CD4-positive, CD25-positive, alpha-beta regulatory T cell (primary cell): ENCODE results near the gene PLA2G4F. TPM values are rescaled to one million over a fixed set of nuclear protein-coding genes. Genes with fewer than 3 reads are reported as not detected.

Experiments used
- ATAC-seq, 2 donors: fragments of 150-1000 bp; cut with Tn5 transposase; one replicate each; pipeline ENCODE4 v1.10.0; 2021; ENCODE audit warnings: low read depth in 2 of 2, moderate number of reproducible peaks in 2 of 2, moderate library complexity in 1 of 2
- DNase-seq, 3 donors: peaks; one replicate each; pipeline versions ENCODE4 v3.0.0 to v3.0.0-alpha.2; 2012 to 2022; ENCODE audit warnings: mixed read lengths in 1 of 3
- H3K27ac ChIP-seq: one replicate; pipeline ENCODE4 v1.7.0; 2013; ENCODE audit warnings: mild to moderate bottlenecking, low read length; ENCODE audit not compliant: insufficient read depth, poor library complexity, severe bottlenecking
- H3K27me3 ChIP-seq: one replicate; pipeline ENCODE4 v1.7.0; 2013; ENCODE audit warnings: low read length; ENCODE audit not compliant: control insufficient read depth, insufficient read depth
- H3K36me3 ChIP-seq: one replicate; pipeline ENCODE4 v1.7.0; 2013; ENCODE audit warnings: mild to moderate bottlenecking, low read length, moderate library complexity; ENCODE audit not compliant: control insufficient read depth, insufficient read depth
- H3K4me1 ChIP-seq: 2 replicates; pipeline ENCODE4 v1.7.0; 2013; ENCODE audit warnings: mild to moderate bottlenecking, low read length; ENCODE audit not compliant: insufficient read depth, control insufficient read depth, poor library complexity, severe bottlenecking
- H3K4me3 ChIP-seq: one replicate; pipeline ENCODE4 v1.7.0; 2013; ENCODE audit warnings: low read depth, mild to moderate bottlenecking, low read length, moderate library complexity
- H3K9me3 ChIP-seq, 2 experiments: 1 replicate in 1 of 2; 2 replicates in 1 of 2; pipeline ENCODE4 v1.7.0; 2013; ENCODE audit warnings: low read length in 2 of 2, mild to moderate bottlenecking in 1 of 2, moderate library complexity in 1 of 2; ENCODE audit not compliant: control insufficient read depth in 2 of 2
- H3K27ac Mint-ChIP-seq, 3 donors: one replicate each; pipeline ENCODE4 v1.8.0; 2020 to 2022; ENCODE audit warnings: mild to moderate bottlenecking in 3 of 3, mixed read lengths in 3 of 3, moderate library complexity in 2 of 3
- H3K27me3 Mint-ChIP-seq: one replicate; pipeline ENCODE4 v1.8.0; 2022; ENCODE audit warnings: mild to moderate bottlenecking, mixed read lengths
- H3K36me3 Mint-ChIP-seq: one replicate; pipeline ENCODE4 v1.8.0; 2020; ENCODE audit warnings: mixed read lengths
- H3K4me1 Mint-ChIP-seq, 4 donors: one replicate each; pipeline ENCODE4 v1.8.0; 2020 to 2022; ENCODE audit warnings: mixed read lengths in 4 of 4, mild to moderate bottlenecking in 1 of 4
- H3K4me3 Mint-ChIP-seq, 4 donors: one replicate each; pipeline ENCODE4 v1.8.0; 2020 to 2022; ENCODE audit warnings: mild to moderate bottlenecking in 4 of 4, mixed read lengths in 4 of 4, moderate library complexity in 3 of 4
- H3K9me3 Mint-ChIP-seq, 7 donors: one replicate each; pipeline ENCODE4 v1.8.0; 2020 to 2022; ENCODE audit warnings: mixed read lengths in 7 of 7, mild to moderate bottlenecking in 3 of 7, moderate library complexity in 2 of 7
- polyA plus RNA-seq, 4 donors: library from polyadenylated mRNA; unstranded; fragments of 300-500 nt; fragmentation: Illumina TruSeq; gene quantifications; one replicate each; pipeline ENCODE4 v1.2.3, GENCODE V29; 2021
- total RNA-seq: library from RNA; stranded (reverse); gene quantifications from one replicate; pipeline ENCODE4 v1.2.3, GENCODE V29; 2022

The PLA2G4F gene, protein sequence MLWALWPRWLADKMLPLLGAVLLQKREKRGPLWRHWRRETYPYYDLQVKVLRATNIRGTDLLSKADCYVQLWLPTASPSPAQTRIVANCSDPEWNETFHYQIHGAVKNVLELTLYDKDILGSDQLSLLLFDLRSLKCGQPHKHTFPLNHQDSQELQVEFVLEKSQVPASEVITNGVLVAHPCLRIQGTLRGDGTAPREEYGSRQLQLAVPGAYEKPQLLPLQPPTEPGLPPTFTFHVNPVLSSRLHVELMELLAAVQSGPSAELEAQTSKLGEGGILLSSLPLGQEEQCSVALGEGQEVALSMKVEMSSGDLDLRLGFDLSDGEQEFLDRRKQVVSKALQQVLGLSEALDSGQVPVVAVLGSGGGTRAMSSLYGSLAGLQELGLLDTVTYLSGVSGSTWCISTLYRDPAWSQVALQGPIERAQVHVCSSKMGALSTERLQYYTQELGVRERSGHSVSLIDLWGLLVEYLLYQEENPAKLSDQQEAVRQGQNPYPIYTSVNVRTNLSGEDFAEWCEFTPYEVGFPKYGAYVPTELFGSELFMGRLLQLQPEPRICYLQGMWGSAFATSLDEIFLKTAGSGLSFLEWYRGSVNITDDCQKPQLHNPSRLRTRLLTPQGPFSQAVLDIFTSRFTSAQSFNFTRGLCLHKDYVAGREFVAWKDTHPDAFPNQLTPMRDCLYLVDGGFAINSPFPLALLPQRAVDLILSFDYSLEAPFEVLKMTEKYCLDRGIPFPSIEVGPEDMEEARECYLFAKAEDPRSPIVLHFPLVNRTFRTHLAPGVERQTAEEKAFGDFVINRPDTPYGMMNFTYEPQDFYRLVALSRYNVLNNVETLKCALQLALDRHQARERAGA
- total RNA-seq = not detected
- not detected for polyA plus RNA-seq

DNA sequence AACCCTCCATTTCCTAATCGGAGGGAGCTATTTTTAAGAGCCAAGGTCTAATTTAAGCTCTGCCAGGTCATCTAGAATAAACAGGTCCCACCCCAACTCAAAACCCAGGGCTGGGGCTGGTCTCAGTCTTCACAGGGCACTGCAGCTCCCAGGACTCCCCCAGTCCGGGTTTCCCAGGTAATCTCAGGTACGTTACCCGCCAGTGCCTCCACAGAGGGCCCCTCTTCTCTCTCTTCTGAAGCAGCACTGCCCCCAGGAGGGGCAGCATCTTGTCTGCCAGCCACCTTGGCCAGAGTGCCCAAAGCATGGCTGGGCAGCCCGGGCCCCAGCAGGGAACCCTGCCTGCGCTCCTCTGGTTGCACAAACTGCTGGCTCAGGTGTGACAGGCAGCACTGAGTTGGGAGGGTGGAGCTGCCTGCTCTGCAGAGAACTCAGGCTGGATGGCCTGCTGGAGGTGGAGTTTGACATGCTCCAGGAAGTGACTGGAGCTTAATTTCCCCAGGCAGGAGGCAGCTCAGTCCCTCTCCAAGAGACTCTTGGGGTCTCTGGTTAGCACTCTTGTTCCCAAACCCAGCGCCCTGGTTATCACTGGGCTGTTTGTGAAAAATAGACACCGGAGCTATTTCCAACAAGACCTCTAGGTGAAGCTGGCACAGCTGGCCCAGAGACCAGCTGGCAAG, at the start of gene PLA2G4F:
Gene PLA2G4F, minus strand, starts transcription at position 394 of the 680 bp plus-strand sequence. Its CDS starts 87 bp downstream, at position 307.
- Histone ChIP-seq H3K4me3 (no peak within 1 kb of the TSS), H3K4me1 (no peaks in the 10 kb centered on the region), H3K27me3 (no peaks in the 10 kb centered on the region), H3K27ac (no peak within 1 kb of the TSS), H3K9me3 (no peaks in the 10 kb centered on the region), H3K36me3 (peaks cover 26% of the 10 kb centered on the region)
- Mint-ChIP-seq H3K27me3 (no peaks in the 10 kb centered on the region), H3K27ac (no peak within 1 kb of the TSS), H3K36me3 (peaks cover 11% of the 10 kb centered on the region), H3K9me3 (no peaks in the 10 kb centered on the region), H3K4me1 (no peaks in the 10 kb centered on the region), H3K4me3 (no peak within 1 kb of the TSS)
- ATAC-seq = no peak
- DNase-seq = peak in 1 of 3 donors; percentile 16

DNA sequence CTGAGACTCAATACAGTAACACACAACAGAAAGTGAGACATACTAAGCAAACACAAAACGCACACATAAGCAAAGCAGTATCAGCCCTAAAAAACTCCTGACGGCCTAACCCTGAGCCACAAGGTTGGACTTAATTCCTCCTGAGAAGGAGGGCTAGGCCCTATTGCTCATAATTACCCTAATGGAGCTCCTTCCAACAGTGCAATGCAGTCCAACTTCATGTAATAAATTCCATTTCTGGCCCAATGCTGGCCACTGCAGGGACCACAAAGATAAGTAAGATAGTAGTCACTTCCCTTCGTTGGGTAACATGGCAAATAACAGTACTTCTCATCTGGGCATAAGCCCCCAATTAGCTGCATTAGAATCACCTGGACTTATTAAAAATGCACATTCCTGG, 47.5 kb upstream of the PLA2G4F start:
- H3K27ac ChIP-seq = no peak overlapping the region
- H3K4me3 Mint-ChIP-seq = peak overlapping the region in 2 of 4 donors; percentile 29 to 59

DNA sequence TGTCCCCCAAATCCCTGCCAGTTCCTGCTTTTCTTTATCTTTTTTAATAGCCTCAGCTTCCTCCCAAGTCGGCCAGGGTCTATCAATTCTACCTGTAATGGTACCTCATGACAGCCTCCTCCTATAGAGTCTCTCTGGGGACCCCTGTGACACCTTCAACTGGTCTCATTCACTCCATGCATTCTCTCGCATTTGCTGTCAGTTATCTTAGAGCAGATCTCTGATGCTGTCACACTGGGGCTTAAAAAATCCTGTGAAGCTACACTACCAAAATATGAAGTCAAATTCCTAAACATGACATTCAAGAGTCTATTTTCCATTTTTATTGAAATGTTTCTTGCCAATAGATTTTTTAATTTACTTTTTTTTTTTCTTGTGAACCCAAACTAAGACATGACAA, 46.2 kb upstream of the PLA2G4F start:
- Mint-ChIP-seq H3K4me1 (peaks cover 43 to 64% (median 58%) of the 10 kb centered on the region in 4 donors), H3K27ac (peak overlapping the region in 1 of 3 donors; percentile 65), H3K27me3 (no peaks in the 10 kb centered on the region), H3K4me3 (peak overlapping the region in 2 of 4 donors; percentile 10 to 21), H3K9me3 (peaks cover 0 to 1% (median 0%) of the 10 kb centered on the region in 7 donors), H3K36me3 (peaks cover 18% of the 10 kb centered on the region)
- Histone ChIP-seq H3K27me3 (no peaks in the 10 kb centered on the region), H3K36me3 (peaks cover 19% of the 10 kb centered on the region), H3K9me3 (no peaks in the 10 kb centered on the region), H3K4me1 (peaks cover 30% of the 10 kb centered on the region), H3K4me3 (no peak overlapping the region), H3K27ac (no peak overlapping the region)
- no peak for ATAC-seq
- DNase-seq = no peak

More for the DNA sequence above, 47.5 kb upstream of the PLA2G4F start:
- Histone ChIP-seq H3K36me3 (peaks cover 10% of the 10 kb centered on the region), H3K9me3 (no peaks in the 10 kb centered on the region), H3K4me1 (peaks cover 30% of the 10 kb centered on the region), H3K27me3 (no peaks in the 10 kb centered on the region), H3K4me3 (no peak overlapping the region)
- Mint-ChIP-seq H3K4me1 (peaks cover 46 to 71% (median 60%) of the 10 kb centered on the region in 4 donors), H3K27me3 (no peaks in the 10 kb centered on the region), H3K9me3 (peaks cover 0 to 1% (median 0%) of the 10 kb centered on the region in 7 donors), H3K36me3 (peaks cover 16% of the 10 kb centered on the region), H3K27ac (no peak overlapping the region)
- DNase-seq (no peak), ATAC-seq (no peak)

DNA sequence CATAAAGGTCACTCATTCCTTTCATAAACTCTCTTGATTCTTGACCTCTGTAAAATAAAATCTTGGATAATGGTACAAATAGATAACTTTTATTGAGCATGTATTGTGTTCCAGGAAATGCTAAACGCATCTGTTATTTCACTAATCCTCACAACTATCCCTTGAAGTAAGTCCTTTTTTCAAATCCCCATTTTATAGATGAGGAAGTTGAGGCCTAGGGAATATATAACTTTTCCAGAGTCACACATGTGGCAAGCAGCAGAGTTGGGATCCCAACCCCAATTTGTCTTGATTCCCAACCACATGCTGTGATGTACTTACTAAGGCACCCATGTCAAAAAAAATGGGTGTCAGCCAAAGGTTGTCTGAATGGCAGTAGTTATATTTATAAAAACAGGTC, 45.4 kb upstream of the PLA2G4F start:
- Histone ChIP-seq H3K27me3 (no peaks in the 10 kb centered on the region), H3K36me3 (peaks cover 25% of the 10 kb centered on the region), H3K4me1 (peaks cover 21% of the 10 kb centered on the region), H3K9me3 (no peaks in the 10 kb centered on the region), H3K4me3 (no peak overlapping the region), H3K27ac (no peak overlapping the region)
- H3K27ac Mint-ChIP-seq = peak overlapping the region in 1 of 3 donors; percentile 25
- H3K27me3 Mint-ChIP-seq = no peaks in the 10 kb centered on the region
- no peak for DNase-seq
- no peak overlapping the region for H3K4me3 Mint-ChIP-seq
- H3K36me3 Mint-ChIP-seq = peaks cover 20% of the 10 kb centered on the region
- peaks cover 0 to 1% (median 0%) of the 10 kb centered on the region in 7 donors for H3K9me3 Mint-ChIP-seq
- H3K4me1 Mint-ChIP-seq = peaks cover 35 to 56% (median 49%) of the 10 kb centered on the region in 4 donors
- no peak for ATAC-seq

DNA sequence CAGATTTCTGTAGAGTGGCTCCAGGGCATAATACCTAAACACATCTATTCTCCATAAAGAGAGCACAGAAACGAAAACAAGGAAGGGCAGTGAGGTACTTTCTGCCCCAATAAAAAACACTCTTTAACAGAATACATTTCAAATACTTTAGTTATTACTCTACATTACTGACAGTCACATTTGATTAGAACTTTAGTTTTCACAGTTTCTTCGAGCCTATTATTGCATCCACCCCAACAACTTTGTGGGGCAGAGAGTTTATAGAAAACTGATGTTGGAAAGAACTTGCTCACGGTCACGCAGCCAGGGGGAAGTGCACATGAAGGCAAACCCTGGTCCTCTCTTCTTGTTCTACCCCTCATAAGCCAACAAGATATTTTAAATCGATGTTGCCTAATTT, 42.7 kb upstream of the PLA2G4F start:
- peak overlapping the region in 2 of 3 donors; percentile 12 to 70 for H3K27ac Mint-ChIP-seq
- H3K9me3 Mint-ChIP-seq = no peaks in the 10 kb centered on the region
- Histone ChIP-seq H3K36me3 (peaks cover 25% of the 10 kb centered on the region), H3K4me1 (peaks cover 3% of the 10 kb centered on the region), H3K4me3 (no peak overlapping the region), H3K27ac (no peak overlapping the region), H3K9me3 (no peaks in the 10 kb centered on the region), H3K27me3 (no peaks in the 10 kb centered on the region)
- H3K4me1 Mint-ChIP-seq = peaks cover 16 to 52% (median 41%) of the 10 kb centered on the region in 4 donors
- peaks cover 39% of the 10 kb centered on the region for H3K36me3 Mint-ChIP-seq
- no peak for DNase-seq
- H3K27me3 Mint-ChIP-seq = no peaks in the 10 kb centered on the region
- no peak for ATAC-seq
- H3K4me3 Mint-ChIP-seq = no peak overlapping the region

DNA sequence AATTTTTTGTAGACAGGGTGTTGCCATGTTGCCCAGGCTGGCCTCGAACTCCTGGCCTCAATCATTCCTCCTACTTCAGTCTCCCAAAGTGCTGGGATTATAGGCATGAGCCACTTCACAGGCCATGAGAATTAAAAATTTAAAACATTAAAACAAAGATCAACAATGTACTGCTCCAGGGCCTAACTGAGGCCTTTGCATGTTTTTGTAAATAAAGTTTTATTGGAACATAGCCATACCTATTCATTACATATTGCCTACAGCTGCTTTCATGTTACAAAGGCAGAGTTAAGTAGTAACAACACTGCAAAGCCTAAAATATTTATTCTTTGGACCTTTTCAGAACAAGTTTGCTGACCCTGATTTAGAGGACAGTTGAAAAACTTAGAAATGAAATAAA, 42.1 kb upstream of the PLA2G4F start:
- H3K27me3 Mint-ChIP-seq = no peaks in the 10 kb centered on the region
- Histone ChIP-seq H3K27me3 (no peaks in the 10 kb centered on the region), H3K36me3 (peaks cover 25% of the 10 kb centered on the region), H3K9me3 (no peaks in the 10 kb centered on the region), H3K4me1 (peaks cover 3% of the 10 kb centered on the region), H3K27ac (no peak overlapping the region), H3K4me3 (no peak overlapping the region)
- peaks cover 43% of the 10 kb centered on the region for H3K36me3 Mint-ChIP-seq
- H3K4me1 Mint-ChIP-seq = peaks cover 17 to 52% (median 38%) of the 10 kb centered on the region in 4 donors
- ATAC-seq (no peak), DNase-seq (no peak)
- H3K27ac Mint-ChIP-seq = no peak overlapping the region
- H3K9me3 Mint-ChIP-seq = no peaks in the 10 kb centered on the region
- H3K4me3 Mint-ChIP-seq = no peak overlapping the region

DNA sequence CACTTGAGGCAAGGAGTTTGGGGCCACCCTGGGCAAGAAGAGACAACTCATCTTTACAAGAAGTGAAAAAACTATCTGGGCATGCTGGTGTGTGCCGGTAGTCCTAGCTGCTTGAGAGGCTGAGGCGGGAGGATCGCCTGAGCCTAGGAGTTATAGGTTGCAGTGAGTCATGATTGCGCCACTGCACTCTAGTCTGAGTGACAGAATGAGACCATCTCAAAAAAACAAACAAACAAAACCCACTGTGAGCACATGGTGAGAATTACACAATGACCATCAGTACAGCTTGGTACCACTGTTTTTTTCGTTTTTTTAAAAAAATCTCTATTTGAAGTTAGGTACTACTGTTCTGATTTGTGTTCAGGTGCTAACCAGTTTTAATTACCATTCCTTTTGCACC, 38.1 kb upstream of the PLA2G4F start:
- peaks cover 20 to 41% (median 31%) of the 10 kb centered on the region in 4 donors for H3K4me1 Mint-ChIP-seq
- DNase-seq (no peak), ATAC-seq (no peak)
- Histone ChIP-seq H3K4me1 (no peaks in the 10 kb centered on the region), H3K4me3 (no peak overlapping the region), H3K27me3 (no peaks in the 10 kb centered on the region), H3K27ac (no peak overlapping the region), H3K36me3 (peaks cover 45% of the 10 kb centered on the region), H3K9me3 (no peaks in the 10 kb centered on the region)
- no peak overlapping the region for H3K27ac Mint-ChIP-seq
- peaks cover 53% of the 10 kb centered on the region for H3K36me3 Mint-ChIP-seq
- no peak overlapping the region for H3K4me3 Mint-ChIP-seq
- H3K27me3 Mint-ChIP-seq = no peaks in the 10 kb centered on the region
- H3K9me3 Mint-ChIP-seq = no peaks in the 10 kb centered on the region
